HG03097 (cell line): ENCODE measurements around the gene CCDC40.

Experiments
- ATAC-seq: cut with Tn5 transposase; IDR thresholded peaks from one replicate; pipeline ENCODE4 v1.9.1; 2021; ENCODE audit not compliant: unreplicated experiment, low FRiP score

CCDC40 gene

DNA sequence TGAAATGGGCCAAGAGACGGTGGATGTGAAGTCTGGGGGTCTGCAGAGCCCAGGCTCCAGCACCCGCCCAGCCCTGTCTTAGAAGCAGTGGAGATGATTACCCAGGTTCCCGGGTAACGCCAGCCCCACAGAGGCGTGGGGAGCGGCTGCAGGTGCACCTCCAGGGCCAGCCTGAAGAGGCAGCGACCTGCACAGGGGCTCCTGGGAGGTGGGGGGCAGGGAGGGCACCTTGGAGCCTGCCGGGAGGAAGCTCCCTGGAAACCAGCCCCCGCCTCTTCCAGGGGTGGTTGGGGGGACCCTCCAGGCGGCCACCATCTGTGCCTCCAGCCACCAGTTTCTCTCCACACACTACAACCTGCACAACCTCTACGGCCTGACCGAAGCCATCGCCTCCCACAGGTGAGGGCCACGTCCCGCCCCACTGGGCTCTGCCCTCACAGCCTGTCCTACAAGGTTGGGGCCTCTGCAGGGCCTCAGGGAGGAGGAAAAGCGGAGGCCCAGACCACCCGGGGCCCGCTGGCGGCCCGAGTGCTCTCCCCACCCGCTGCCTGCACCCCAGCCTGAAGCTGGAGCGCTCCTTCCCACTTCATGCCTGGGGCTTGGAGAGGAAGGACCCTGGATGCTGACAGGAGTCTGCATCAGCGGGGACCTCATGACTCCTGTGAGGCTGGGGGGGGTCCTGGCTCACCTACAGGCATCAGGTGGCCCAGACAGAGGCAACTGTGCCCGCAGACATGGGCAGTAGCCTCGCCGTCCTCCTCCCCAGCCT is 75.4 kb downstream of the CCDC40 start:
- no peak for ATAC-seq

DNA sequence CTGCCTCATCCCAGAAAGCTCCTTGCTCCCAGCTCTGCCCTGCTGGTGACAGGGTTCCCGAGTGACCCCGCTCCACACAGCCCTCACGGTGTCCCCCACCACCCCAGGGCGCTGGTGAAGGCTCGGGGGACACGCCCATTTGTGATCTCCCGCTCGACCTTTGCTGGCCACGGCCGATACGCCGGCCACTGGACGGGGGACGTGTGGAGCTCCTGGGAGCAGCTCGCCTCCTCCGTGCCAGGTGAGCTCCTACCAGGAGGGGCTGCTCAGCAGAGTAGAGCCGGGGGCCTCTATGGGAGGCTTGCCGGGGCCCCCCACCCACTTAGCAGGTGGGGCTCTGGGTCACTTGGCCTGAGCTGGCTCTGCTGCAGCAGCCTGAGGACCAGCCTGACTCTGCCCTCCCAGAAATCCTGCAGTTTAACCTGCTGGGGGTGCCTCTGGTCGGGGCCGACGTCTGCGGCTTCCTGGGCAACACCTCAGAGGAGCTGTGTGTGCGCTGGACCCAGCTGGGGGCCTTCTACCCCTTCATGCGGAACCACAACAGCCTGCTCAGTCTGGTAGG is 76.1 kb downstream of the CCDC40 start:
- no peak for ATAC-seq

GRCh38 chr17:80113033-80113484 is 76.6 kb downstream of the CCDC40 start:
- no peak for ATAC-seq

DNA sequence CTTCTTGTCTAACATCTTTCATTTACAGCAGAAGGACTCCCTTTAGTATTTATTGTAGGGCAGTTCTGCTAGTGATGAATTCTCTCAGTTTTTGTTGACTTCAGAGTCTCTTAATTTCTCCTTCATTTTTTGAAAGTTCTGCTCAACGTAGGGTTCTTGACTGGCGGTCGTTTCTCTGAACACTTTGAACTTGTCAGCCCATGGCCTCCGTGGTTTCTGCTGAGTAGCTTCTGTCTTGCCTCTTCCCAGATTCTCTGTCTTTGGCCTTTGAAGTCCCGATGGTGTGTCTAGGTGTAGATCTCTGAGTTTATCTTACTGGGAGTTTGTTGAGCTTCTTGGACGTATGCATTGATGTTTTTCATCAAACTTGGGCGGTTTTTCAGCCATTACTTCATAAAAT is 78.3 kb downstream of the CCDC40 start:
- ATAC-seq, result no peak

DNA sequence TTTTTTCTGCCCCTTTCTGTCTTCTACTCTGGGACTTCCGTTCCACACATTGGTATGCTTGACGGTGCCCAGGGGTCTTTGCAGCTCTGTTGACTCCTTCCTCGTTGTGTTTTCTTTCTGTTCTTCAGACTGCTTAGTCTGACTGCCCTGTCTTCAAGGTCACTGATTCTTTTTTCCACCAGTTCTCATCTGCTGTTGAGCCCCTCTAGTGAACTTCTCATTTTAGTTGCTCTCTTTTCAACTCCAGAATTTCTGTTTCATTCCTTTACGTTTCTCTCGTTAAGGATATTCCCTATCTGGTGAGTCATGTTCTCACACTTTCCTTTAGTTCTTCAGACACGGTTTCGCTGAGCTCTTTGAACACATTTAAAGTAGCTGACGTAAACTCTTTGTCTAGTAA is 78.7 kb downstream of the CCDC40 start:
- ATAC-seq, result no peak

DNA sequence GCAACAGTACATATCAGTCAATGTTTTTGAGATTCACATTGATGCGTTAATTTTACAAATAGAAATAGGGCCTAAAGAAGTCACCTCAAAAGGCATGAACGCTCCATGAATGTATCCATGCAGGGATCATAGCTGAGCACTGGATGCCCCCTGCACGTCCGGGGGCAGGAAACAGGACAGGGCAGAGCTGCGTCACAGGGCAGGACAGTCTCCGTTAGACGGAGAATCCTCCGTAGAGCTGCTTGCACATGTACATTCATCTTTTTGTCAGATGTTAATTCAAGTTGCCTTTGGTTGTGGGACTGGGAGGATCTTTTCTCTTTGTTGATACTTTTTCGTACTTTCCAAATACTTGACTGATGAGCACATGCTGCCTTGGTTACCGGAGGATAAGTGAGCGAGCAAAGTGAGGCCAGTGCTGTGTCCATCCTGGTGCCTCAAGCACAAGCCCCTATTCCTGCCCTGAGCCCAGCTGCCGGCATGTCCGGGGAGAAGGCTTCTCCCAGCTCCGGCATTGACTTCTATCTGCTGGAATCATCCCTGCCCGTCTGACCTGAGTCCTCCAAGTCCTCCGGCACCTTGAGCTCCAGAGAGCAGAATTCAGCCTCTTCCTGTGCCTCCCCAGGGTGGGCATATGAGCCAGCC is 80.0 kb downstream of the CCDC40 start:
- no peak for ATAC-seq

- ATAC-seq, result no peak
These were observed 80.5 kb downstream of the CCDC40 start for GRCh38 chr17:80116921-80117380.

- ATAC-seq, result no peak
These were observed 81.3 kb downstream of the CCDC40 start for GRCh38 chr17:80117491-80118401.

- no peak for ATAC-seq
These were observed 82.3 kb downstream of the CCDC40 start for GRCh38 chr17:80118601-80119270.

DNA sequence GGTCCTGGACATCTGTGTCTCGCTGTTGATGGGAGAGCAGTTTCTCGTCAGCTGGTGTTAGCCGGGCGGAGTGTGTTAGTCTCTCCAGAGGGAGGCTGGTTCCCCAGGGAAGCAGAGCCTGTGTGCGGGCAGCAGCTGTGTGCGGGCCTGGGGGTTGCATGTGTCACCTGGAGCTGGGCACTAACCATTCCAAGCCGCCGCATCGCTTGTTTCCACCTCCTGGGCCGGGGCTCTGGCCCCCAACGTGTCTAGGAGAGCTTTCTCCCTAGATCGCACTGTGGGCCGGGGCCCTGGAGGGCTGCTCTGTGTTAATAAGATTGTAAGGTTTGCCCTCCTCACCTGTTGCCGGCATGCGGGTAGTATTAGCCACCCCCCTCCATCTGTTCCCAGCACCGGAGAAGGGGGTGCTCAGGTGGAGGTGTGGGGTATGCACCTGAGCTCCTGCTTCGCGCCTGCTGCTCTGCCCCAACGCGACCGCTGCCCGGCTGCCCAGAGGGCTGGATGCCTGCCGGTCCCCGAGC is 82.9 kb downstream of the CCDC40 start:
- no peak for ATAC-seq

- ATAC-seq, result no peak
These were observed 83.4 kb downstream of the CCDC40 start for GRCh38 chr17:80119839-80120238.

DNA sequence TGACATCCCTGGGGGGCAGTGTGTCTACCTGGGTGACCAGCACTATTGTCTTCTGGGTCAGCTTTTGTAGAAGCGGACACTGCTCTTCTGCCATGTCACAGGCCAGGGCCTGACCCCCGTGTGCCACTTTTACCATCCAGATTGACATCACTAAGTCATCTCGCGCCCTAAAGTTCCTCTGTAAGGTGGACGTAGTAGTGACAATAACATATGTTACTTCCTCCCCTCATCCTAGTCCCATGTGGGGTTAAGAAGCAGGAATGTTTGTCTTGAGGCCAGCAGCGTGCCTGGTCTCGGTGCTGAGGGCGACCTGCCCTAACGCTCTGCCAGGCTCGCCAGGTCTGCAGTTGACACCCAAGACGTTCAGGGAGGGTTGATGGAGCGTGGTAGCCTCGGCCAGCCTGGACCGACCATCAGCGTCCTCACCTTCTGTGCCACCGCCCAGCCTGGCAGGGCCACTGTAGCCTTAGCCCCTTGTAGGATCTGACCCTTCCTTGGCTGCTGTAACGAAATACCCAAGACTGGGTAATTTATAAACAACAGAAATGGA is 85.7 kb downstream of the CCDC40 start:
- ATAC-seq, result no peak

DNA sequence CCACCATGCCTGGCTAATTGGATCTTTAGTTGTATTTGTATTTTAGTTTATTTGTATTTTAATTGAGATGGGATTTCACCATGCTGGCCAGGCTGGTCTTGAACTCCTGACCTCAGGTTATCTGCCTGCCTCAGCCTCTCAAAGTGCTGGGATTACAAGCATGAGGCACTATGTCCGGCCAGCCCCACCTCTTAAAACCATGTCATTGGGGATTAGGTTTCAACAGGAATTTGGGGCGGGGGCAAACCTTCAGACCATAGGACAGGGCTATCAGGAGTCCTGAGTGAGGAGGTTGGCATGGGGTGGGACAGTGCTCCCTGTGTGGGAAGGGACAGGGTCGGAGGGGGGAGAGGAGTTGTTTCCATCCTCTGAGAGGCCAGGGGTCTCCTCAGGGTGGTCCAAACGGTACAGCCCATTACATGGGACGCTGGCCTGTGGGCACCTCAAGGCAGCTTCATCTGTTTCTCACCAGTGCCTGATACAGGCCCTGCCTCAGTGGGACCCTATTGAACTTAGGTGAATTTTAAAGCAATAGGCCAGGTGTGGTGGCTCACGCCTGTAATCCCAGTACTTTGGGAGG is 86.6 kb downstream of the CCDC40 start:
- ATAC-seq, result no peak

GRCh38 chr17:80123791-80124190 is 87.3 kb downstream of the CCDC40 start:
- no peak for ATAC-seq

DNA sequence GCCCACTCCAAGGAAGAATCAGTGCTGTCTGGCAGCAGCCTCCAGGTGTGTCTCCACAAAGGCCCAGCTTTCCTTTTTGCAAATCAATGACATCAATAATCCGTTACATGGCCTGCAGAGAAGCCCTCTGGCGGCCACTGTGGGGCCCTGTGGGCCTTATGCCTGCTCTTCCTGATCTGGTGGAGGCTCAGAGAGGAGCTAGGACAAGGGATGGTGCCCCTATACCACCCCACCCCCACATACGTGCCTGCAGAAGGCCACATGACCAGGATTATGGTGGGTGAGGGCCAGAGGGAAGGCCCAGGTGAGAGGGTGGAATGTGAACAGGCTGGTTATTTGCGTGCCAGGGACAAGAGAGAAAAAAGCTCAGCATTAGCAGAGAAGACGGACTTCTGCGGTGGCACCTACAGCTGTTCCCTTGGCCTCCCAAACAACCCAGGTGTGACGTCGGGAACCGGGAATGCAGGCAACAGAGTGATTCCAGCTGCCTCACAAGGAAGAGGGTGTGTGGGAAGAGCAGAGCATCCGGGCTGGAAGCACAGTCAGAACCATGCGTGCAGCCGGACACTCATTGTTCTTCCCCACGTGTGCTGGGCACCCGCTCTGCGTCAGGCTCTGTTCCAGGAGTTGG is 88.0 kb downstream of the CCDC40 start:
- no peak for ATAC-seq

DNA sequence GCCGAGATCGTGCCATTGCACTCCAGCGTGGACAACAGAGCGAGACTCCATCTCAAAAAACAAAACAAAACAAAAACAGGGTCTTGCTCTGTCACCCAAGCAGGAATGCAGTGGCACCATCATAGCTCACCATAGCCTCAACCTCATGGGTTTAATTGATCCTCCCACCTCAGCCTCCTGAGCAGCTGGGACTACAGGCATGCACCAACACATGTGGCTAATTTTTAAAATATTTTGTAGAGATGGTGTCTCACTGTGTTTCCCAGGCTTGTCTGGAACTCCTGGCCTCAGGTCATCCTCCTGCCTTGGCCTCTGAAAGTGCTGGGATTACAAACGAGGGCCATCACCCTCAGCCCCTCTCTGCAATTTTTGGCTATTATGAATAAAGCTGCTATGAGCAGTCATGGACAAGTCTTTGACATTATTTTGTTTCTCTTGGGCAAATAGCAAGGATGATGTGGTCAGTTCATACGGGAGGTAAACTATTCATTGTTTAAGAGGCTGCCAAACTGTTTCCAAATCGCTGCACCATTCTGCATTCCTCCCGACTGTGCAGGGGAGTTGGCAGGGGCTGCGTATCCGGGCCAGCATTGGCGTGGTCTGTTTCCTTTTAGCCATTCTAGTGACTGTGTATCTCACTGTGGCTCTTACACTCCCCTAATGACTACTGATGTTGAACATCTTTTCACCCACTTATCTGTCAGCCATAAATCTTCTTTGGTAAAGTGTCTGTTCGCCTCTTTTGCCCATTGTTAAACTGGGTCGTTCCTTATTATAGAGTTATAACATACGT is 89.4 kb downstream of the CCDC40 start:
- ATAC-seq, result no peak

DNA sequence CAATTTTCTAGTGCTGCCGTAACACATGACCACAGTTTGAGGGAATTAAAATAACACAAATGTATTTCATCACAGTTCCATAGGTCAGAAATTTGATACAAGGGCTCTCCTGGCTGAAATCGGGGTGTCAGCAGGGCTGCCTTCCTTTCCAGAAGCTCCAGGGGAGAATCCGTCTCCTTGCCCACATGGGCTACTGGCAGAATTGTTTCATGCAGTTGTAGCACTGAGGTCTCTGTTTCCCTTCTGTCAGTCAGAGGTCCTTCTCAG is 89.9 kb downstream of the CCDC40 start:
- ATAC-seq, result no peak

DNA sequence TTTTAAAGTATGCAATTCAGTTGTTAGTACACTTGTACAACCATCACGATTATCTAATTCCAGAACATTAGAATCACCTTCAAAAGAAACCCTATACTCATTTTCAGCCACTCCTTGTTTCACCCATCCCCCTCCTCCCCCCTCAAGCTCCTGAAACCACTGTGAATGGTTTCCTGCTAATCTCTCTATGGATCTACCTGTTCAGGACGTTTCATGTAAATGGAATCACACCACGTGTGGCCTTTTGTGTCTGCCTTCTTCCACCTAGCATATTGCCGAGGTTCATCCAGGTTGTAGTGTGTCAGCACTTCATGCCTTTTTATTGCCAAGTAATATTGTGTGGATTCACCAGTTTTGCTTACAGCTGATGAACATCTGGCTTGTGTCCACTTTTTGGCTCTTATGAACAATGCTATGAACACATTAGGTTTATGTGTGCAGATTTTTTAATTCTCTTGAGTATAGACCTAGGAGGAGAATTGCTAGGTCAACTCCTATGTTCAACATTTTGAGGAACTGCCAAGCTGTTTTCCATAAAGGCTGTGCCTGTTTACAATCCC is 92.6 kb downstream of the CCDC40 start:
- ATAC-seq, result no peak
